Measurements from ENCODE around the gene ST3GAL4.
A peak's percentile ranks its signal among the peaks of the same experiment; 100 is the strongest.

ST3GAL4 gene

GRCh38 chr11:126452241-126453101 lies 97.0 kb downstream of the ST3GAL4 start:
- H3K4me3 ChIP-seq (ENCODE audit: low read length), result no peak overlapping the region
- DNase-seq (ENCODE audit: low read depth), result no peak
- no peak for TF ChIP-seq CTCF (conservative IDR thresholded peaks at IDR 0.05; ENCODE audit: low read length)

- DNase-seq (ENCODE audit: low read depth), result no peak
- no peak overlapping the region for H3K4me3 ChIP-seq (ENCODE audit: low read length)
- no peak for TF ChIP-seq CTCF (conservative IDR thresholded peaks at IDR 0.05; ENCODE audit: low read length)
These were observed 100.6 kb downstream of the ST3GAL4 start for GRCh38 chr11:126456089-126456488.

GRCh38 chr11:126456783-126457542 lies 101.5 kb downstream of the ST3GAL4 start:
- DNase-seq (ENCODE audit: low read depth), result no peak
- no peak for TF ChIP-seq CTCF (conservative IDR thresholded peaks at IDR 0.05; ENCODE audit: low read length)
- H3K4me3 ChIP-seq (ENCODE audit: low read length), result no peak overlapping the region

- no peak for DNase-seq (ENCODE audit: low read depth)
- no peak overlapping the region for H3K4me3 ChIP-seq (ENCODE audit: low read length)
- no peak for TF ChIP-seq CTCF (conservative IDR thresholded peaks at IDR 0.05; ENCODE audit: low read length)
These were observed 102.3 kb downstream of the ST3GAL4 start for GRCh38 chr11:126457817-126458216.

- no peak for TF ChIP-seq CTCF (conservative IDR thresholded peaks at IDR 0.05; ENCODE audit: low read length)
- DNase-seq (ENCODE audit: low read depth), result peak; percentile 98
- H3K4me3 ChIP-seq (ENCODE audit: low read length), result no peak overlapping the region
These were observed 104.3 kb downstream of the ST3GAL4 start for GRCh38 chr11:126459691-126460281.

GRCh38 chr11:126460417-126461095 lies 105.1 kb downstream of the ST3GAL4 start:
- no peak overlapping the region for H3K4me3 ChIP-seq (ENCODE audit: low read length)
- no peak for DNase-seq (ENCODE audit: low read depth)
- no peak for TF ChIP-seq CTCF (conservative IDR thresholded peaks at IDR 0.05; ENCODE audit: low read length)

Measured in AG10803 (cell line).